GM23248 (cell line): ENCODE measurements around the gene CYP2C18.

ENCODE experiments used
- EZH2 ChIP-seq: fragments of 200-600 bp; sonication (generic); IDR thresholded peaks from 2 replicates; pipeline ENCODE4 v1.6.1; 2018; ENCODE audit warnings: antibody characterized with exemption, mild to moderate bottlenecking; ENCODE audit not compliant: insufficient read depth, poor library complexity, severe bottlenecking
- EZH2phosphoT487 ChIP-seq: fragments of 200-600 bp; sonication (generic); IDR thresholded peaks from 2 replicates; pipeline ENCODE4 v1.6.1; 2018; ENCODE audit warnings: antibody characterized with exemption, moderate library complexity, mild to moderate bottlenecking, low read depth; ENCODE audit not compliant: insufficient read depth

DNA sequence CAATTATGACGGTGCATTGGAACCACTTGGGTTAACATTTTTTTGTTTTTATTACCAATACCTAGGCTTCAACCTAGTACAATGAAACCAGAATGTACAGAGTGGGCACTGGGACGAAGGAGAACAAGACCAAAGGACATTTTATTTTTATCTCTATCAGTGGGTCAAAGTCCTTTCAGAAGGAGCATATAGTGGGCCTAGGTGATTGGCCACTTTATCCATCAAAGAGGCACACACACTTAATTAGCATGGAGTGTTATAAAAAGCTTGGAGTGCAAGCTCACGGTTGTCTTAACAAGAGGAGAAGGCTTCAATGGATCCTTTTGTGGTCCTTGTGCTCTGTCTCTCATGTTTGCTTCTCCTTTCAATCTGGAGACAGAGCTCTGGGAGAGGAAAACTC is 78.9 kb downstream of the CYP2C18 start, which contains the start of gene CYP2C19:
- TF ChIP-seq EZH2phosphoT487 (no peak), EZH2 (no peak)
